Hematopoietic multipotent progenitor cell treated with erythropoietin and hydrocortisone succinate and interleukin-3 and kit ligand, for 6 days (in vitro differentiated cells): Measurements from ENCODE around the gene ITPR1.
A peak's percentile ranks its signal among the peaks of the same experiment; 100 is the strongest.

Experiments used
- DNase-seq: peaks from one replicate; pipeline ENCODE4 v3.0.0-alpha.2; 2015

The ITPR1 gene

GRCh38 chr3:4511491-4512262 is 18.5 kb downstream of the ITPR1 start:
- DNase-seq = no peak

GRCh38 chr3:4512895-4513616 is 19.9 kb downstream of the ITPR1 start:
- peak; percentile 60 for DNase-seq

GRCh38 chr3:4514321-4514720 is 21.2 kb downstream of the ITPR1 start:
- DNase-seq = no peak

- DNase-seq = peak; percentile 48
Observed at GRCh38 chr3:4514916-4515315, 21.8 kb downstream of the ITPR1 start.

- DNase-seq = peak; percentile 65
Observed at GRCh38 chr3:4515916-4516579, 22.9 kb downstream of the ITPR1 start.

GRCh38 chr3:4517093-4517492 is 23.9 kb downstream of the ITPR1 start:
- no peak for DNase-seq

GRCh38 chr3:4517643-4518311 is 24.6 kb downstream of the ITPR1 start:
- DNase-seq = peak; percentile 50

GRCh38 chr3:4520033-4520816 is 27.1 kb downstream of the ITPR1 start:
- peak; percentile 64 for DNase-seq

- DNase-seq = no peak
Observed at GRCh38 chr3:4522947-4523346, 29.8 kb downstream of the ITPR1 start.

GRCh38 chr3:4523710-4524698 is 30.9 kb downstream of the ITPR1 start:
- DNase-seq = peak; percentile 19

GRCh38 chr3:4525560-4526223 is 32.5 kb downstream of the ITPR1 start:
- peak; percentile 30 for DNase-seq

- DNase-seq = no peak
Observed at GRCh38 chr3:4528320-4528719, 35.2 kb downstream of the ITPR1 start.

- no peak for DNase-seq
Observed at GRCh38 chr3:4528819-4529600, 35.9 kb downstream of the ITPR1 start.

- DNase-seq = peak; percentile 53
Observed at GRCh38 chr3:4529876-4530588, 36.9 kb downstream of the ITPR1 start.

- DNase-seq = peak; percentile 61
Observed at GRCh38 chr3:4531478-4532025, 38.4 kb downstream of the ITPR1 start.

GRCh38 chr3:4532535-4533112 is 39.5 kb downstream of the ITPR1 start:
- DNase-seq = no peak

GRCh38 chr3:4533489-4534443 is 40.6 kb downstream of the ITPR1 start:
- peak; percentile 95 for DNase-seq
